Activated T-helper 17 cell treated with anti-CD3 and anti-CD28 coated beads, Interleukin-2, amount 50 U/mL, for 72 hours (primary cell): ENCODE measurements around the gene MAGEA10. TPM values are rescaled to one million over a fixed set of nuclear protein-coding genes. Genes with fewer than 3 reads are reported as not detected.
"Not testable (repeated sequence)": the region's sequence is repeated elsewhere in the genome, so short reads cannot be mapped to it uniquely, and the experiment has no call there.

Experiments used
- ATAC-seq: fragments of 150-1000 bp; cut with Tn5 transposase; replicated peaks from 2 replicates; pipeline ENCODE4 v1.10.0; 2021; ENCODE audit warnings: mild to moderate bottlenecking, moderate library complexity
- H3K27ac Mint-ChIP-seq: one replicate; pipeline ENCODE4 v1.8.0; 2022; ENCODE audit warnings: mixed read lengths
- H3K27me3 Mint-ChIP-seq: one replicate; pipeline ENCODE4 v1.8.0; 2022; ENCODE audit warnings: mixed read lengths
- H3K36me3 Mint-ChIP-seq: one replicate; pipeline ENCODE4 v1.8.0; 2022; ENCODE audit warnings: low read depth, mild to moderate bottlenecking, mixed read lengths
- H3K4me1 Mint-ChIP-seq: one replicate; pipeline ENCODE4 v1.8.0; 2022; ENCODE audit warnings: mixed read lengths
- H3K4me3 Mint-ChIP-seq: one replicate; pipeline ENCODE4 v1.8.0; 2022; ENCODE audit warnings: mild to moderate bottlenecking, mixed read lengths
- H3K9me3 Mint-ChIP-seq: one replicate; pipeline ENCODE4 v1.8.0; 2022; ENCODE audit warnings: mixed read lengths
- total RNA-seq, 2 donors: library from RNA; stranded (reverse); gene quantifications; one replicate each; pipeline ENCODE4 v1.2.3, GENCODE V29; 2022

Gene MAGEA10
- total RNA-seq: not detected

DNA sequence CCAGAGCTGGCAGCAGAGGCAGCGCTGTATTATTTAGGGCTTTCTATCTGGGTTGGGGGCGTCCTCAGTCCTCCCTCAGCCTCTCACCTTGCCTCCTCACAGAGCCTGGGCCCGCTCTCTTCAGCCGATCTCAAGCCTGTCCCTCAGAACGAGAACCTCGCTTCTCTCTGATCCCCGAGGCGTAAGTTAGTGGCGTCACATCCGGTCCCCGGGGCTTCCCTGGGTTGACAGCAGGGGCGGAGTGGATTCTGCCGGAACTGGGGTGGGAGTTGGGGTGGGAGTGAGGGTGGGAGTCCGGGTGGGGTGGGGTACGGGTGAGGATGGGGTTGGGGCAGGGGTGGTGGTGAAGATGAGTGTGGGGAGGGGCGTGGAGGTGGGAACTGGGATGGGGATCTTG, at the start of gene MAGEA10:
Gene MAGEA10 (minus strand): TSS at position 190 of the 397 bp plus-strand sequence. CDS start 2,957 bp downstream, outside the sequence.
- Mint-ChIP-seq H3K27me3 (no peaks in the 10 kb centered on the region), H3K27ac (no peak within 1 kb of the TSS), H3K4me3 (no peak within 1 kb of the TSS), H3K9me3 (no peaks in the 10 kb centered on the region), H3K36me3 (no peaks in the 10 kb centered on the region), H3K4me1 (no peaks in the 10 kb centered on the region)
- ATAC-seq: no peak

- no peak overlapping the region for H3K4me3 Mint-ChIP-seq
- H3K4me1 Mint-ChIP-seq: no peaks in the 10 kb centered on the region
- H3K27me3 Mint-ChIP-seq: no peaks in the 10 kb centered on the region
- no peak for ATAC-seq
- H3K27ac Mint-ChIP-seq: no peak overlapping the region
- H3K9me3 Mint-ChIP-seq: no peaks in the 10 kb centered on the region
- no peaks in the 10 kb centered on the region for H3K36me3 Mint-ChIP-seq
Observed at GRCh38 chrX:152177497-152178269, 39.3 kb upstream of the MAGEA10 start.

DNA sequence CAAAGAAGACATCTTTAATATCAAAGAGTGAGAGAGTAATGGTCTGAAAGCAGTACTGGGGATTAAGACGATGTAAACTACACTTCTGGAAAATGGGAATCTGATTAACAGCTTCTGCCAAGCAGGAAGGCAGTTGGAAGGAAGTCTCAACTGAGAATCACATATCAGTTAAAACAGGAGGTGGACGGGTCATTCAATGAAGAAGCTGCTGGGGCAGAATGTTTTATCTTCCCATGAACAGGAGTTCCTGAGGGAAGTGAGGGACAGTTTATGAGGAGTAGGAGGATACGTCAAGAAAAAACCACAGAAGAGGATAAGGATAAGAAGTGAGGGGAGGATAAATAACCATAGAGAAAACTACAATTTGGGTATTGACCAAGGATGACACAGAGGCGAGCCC, 38.7 kb upstream of the MAGEA10 start:
- ATAC-seq: no peak
- no peaks in the 10 kb centered on the region for H3K27me3 Mint-ChIP-seq
- H3K4me1 Mint-ChIP-seq: no peaks in the 10 kb centered on the region
- no peak overlapping the region for H3K27ac Mint-ChIP-seq
- H3K36me3 Mint-ChIP-seq: no peaks in the 10 kb centered on the region
- no peak overlapping the region for H3K4me3 Mint-ChIP-seq
- no peaks in the 10 kb centered on the region for H3K9me3 Mint-ChIP-seq

DNA sequence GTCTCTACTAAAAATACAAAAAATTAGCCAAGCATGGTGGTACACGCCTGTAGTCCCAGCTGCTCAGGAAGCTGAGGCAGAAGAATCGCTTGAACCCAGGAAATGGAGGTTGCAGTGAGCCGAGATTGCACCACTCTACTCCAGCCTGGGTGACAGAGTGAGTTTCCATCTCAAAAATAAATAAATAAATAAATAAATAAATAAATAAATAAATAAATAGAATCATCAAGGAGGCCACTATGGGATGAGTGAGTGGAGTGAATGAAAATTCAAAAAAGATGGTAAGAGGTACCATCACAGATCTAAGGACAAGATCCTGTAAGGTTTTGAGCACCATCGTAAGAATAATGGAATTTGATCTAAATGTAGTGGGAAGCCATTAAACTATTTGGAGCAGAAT, 37.5 kb upstream of the MAGEA10 start:
- H3K4me3 Mint-ChIP-seq, H3K27ac Mint-ChIP-seq, ATAC-seq, H3K4me1 Mint-ChIP-seq, H3K9me3 Mint-ChIP-seq, H3K27me3 Mint-ChIP-seq, H3K36me3 Mint-ChIP-seq: not testable (repeated sequence)

DNA sequence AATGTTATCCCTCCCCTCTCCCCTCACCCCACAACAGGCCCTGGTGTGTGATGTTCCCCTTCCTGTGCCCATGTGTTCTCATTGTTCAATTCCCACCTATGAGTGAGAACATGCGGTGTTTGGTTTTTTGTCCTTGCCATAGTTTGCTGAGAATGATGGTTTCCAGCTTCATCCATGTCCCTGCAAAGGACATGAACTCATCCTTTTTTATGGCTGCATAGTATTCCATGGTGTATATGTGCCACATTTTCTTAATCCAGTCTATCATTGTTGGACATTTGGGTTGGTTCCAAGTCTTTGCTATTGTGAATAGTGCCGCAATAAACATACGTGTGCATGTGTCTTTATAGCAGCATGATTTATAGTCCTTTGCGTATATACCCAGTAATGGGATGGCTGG, 35.5 kb upstream of the MAGEA10 start:
- not testable (repeated sequence) for H3K36me3 Mint-ChIP-seq, ATAC-seq, H3K4me1 Mint-ChIP-seq, H3K9me3 Mint-ChIP-seq, H3K27me3 Mint-ChIP-seq, H3K4me3 Mint-ChIP-seq, H3K27ac Mint-ChIP-seq

DNA sequence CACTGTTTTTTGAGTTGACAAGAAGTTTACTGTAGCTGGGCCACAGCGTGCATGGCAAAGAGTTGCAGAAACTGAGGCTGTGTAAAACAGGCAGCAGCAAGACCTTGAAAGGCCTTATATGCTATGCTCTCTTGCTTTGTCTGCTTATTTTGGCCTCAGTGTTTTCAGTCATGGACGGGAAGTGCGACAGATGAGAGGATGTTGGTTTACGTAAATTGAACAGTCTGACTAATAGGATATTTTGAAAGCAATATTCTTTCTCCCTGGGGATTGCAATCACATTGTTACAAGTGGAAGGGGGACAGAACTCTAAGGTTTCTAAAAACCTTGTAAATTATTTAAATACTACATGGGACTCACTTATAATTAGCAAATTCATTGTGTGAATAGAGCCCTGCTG, 32.2 kb upstream of the MAGEA10 start:
- no peak for ATAC-seq
- no peak overlapping the region for H3K27ac Mint-ChIP-seq
- H3K4me1 Mint-ChIP-seq: no peaks in the 10 kb centered on the region
- H3K9me3 Mint-ChIP-seq: no peaks in the 10 kb centered on the region
- no peaks in the 10 kb centered on the region for H3K36me3 Mint-ChIP-seq
- no peaks in the 10 kb centered on the region for H3K27me3 Mint-ChIP-seq
- no peak overlapping the region for H3K4me3 Mint-ChIP-seq

DNA sequence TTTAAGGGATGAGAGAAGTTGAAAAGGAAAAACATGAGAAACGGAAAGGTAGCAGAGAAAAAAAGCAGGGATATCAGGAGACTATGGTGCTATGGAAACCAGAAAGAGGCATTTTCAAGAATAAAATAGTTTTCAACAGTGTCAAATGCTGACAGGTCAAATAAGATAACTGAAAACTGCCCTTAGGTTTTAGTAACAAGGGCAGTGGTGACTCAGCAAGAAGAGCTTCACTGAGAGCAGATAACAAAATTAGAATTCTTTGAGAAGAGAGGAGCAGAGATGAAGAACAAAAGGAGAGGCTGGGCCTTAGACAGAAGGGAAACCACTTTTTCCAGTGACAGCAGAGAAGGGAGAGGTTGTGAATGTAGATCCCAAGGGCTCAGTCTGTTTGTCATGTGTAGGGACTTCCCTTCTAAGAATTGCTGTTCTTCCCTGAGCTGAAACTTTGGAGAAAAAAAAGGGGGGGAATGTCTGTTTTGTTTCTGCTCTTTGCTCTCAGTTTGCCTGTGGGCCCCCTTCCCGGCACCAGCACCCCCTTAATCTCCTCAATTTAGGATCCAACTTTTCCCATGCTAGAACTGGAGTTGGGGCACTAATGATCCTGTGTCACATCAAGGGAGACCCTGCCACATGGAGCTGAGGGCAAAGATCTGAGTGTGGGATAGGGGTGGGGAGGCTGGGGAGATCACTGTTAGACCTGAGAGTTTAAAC, 26.8 kb upstream of the MAGEA10 start:
- peaks cover 3% of the 10 kb centered on the region for H3K27me3 Mint-ChIP-seq
- no peak overlapping the region for H3K27ac Mint-ChIP-seq
- no peaks in the 10 kb centered on the region for H3K4me1 Mint-ChIP-seq
- no peaks in the 10 kb centered on the region for H3K9me3 Mint-ChIP-seq
- no peaks in the 10 kb centered on the region for H3K36me3 Mint-ChIP-seq
- ATAC-seq: no peak
- H3K4me3 Mint-ChIP-seq: no peak overlapping the region

DNA sequence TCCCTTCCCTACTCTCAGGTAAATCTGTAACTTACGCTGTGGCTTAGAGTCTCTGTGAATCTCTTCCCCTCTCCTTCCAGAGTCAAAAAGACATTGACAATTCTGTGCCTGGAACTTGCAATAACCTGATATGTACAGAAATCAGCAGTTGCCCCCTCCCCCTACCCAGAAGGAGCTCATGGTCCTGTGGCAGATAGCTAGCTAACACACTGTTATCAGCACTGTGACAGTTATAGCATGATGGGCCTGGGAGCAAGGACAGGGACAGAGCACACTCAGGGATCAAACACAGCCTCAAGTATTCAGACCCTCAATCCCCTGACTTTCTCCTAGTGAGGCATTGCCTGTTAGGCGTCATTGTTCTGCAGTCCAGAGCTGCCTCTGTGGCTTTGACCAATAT, 18.7 kb upstream of the MAGEA10 start:
- Mint-ChIP-seq H3K9me3 (no peaks in the 10 kb centered on the region), H3K36me3 (no peaks in the 10 kb centered on the region), H3K27ac (no peak overlapping the region), H3K4me1 (no peaks in the 10 kb centered on the region), H3K27me3 (no peaks in the 10 kb centered on the region), H3K4me3 (no peak overlapping the region)
- ATAC-seq: no peak

DNA sequence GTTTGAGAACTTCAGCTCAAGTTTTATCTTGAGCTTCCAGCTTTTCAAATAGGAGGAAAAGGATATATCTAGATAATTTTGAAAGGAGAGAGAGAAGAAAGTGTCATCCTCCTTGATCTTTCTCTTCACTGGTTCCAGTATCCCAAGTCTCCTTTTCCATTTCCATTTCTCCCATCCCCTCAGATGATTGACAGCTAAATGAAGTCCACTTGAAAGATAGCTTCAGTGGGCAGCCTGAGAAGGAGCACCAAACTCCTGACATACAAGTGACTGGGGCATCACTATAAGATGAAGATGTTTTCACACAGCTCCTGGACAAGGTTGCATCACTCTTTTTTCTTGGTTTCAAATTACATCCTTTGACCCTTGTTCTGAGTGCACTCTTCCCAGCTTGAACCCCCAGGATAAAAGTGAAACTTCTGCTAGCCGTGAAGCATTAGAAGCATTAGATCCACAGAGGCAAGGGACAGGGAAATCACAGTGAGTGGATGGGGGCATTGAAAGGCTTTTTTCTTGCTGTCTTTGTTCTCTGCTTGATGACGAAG, 17.5 kb upstream of the MAGEA10 start:
- H3K4me3 Mint-ChIP-seq: no peak overlapping the region
- no peak overlapping the region for H3K27ac Mint-ChIP-seq

DNA sequence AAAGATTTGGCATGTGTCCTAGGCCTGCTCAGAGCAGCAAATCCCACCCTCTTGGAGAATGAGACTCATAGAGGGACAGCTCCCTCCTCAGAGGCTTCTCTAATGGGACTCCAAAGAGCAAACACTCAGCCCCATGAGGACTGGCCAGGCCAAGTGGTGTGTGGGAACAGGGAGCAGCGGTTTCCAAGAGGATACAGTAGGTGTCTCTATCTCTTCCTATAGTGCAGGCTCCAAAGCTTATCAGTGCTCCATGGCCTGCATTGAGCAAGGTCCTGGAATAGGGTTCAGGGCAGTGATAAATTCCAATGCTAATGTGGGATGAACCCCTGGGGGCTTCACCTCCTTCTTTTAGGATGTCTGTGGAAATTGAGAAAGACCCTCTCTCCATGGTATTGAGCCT, 15.7 kb upstream of the MAGEA10 start:
- Mint-ChIP-seq H3K4me3 (no peak overlapping the region), H3K36me3 (no peaks in the 10 kb centered on the region), H3K27me3 (no peaks in the 10 kb centered on the region), H3K4me1 (no peaks in the 10 kb centered on the region), H3K27ac (no peak overlapping the region), H3K9me3 (no peaks in the 10 kb centered on the region)
- ATAC-seq: no peak

More for the DNA sequence above, 17.5 kb upstream of the MAGEA10 start:
- no peaks in the 10 kb centered on the region for H3K27me3 Mint-ChIP-seq
- no peaks in the 10 kb centered on the region for H3K4me1 Mint-ChIP-seq
- no peaks in the 10 kb centered on the region for H3K36me3 Mint-ChIP-seq
- ATAC-seq: no peak
- H3K9me3 Mint-ChIP-seq: no peaks in the 10 kb centered on the region

DNA sequence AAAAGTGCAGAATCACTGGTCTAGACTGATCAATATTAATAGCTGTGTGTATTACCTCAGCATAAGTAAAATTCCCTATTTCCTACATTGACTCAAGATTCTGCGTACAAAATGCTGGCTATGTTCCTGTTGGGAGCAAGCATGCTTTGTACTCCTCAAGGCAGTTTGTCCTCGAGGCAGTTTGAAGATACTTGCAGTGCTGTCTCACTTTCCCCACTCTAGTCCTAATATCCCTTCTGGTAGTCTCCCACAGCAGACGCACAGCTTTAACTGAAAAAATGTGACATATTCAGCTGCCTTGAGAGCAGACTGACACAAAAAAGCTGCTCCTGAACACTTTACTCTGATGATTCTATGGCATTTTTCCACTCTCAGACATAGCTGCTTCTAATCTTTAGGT, 12.9 kb upstream of the MAGEA10 start:
- no peak for ATAC-seq
- Mint-ChIP-seq H3K4me1 (no peaks in the 10 kb centered on the region), H3K4me3 (no peak overlapping the region), H3K36me3 (no peaks in the 10 kb centered on the region), H3K9me3 (no peaks in the 10 kb centered on the region), H3K27me3 (no peaks in the 10 kb centered on the region), H3K27ac (no peak overlapping the region)

DNA sequence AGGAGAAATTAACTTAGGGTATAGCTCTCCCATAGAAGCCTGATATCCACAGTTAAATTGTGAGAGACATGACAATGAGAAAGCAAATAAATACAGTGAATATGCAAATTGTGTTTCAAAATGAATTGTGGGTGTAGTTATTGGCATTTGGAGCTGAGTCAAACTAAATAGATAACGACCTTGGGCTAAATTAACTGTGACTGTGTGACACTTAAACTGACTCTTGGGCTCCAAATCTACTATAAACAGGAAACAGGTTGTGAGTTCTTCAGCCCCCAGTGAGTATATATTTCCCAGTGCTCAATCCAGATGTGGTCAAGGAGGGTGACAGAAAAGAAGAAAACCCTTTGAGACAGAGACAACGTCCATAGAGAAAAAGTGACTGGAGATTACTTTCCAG, 11.3 kb upstream of the MAGEA10 start:
- no peak overlapping the region for H3K27ac Mint-ChIP-seq
- H3K27me3 Mint-ChIP-seq: no peaks in the 10 kb centered on the region
- ATAC-seq: no peak
- H3K4me1 Mint-ChIP-seq: no peaks in the 10 kb centered on the region
- H3K9me3 Mint-ChIP-seq: no peaks in the 10 kb centered on the region
- no peaks in the 10 kb centered on the region for H3K36me3 Mint-ChIP-seq
- H3K4me3 Mint-ChIP-seq: no peak overlapping the region

DNA sequence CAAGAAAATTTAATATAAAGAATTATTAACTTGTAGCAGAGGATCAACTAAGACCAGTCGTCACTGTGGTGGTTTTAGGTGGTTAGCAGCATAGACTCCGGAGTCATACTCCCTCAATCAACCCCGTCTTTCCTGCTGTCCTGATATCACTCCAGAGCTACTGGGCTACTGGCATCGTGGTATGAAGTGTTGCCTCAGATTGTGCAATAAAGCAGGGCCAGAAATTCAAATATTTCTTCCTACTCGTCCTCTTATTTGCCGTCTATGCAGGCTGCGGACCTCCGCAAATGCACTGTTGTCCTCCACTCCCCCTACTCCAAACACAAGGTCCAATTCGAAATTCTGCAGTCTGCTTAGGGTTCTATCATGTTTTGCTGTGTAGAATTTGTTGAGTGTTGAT, 1.2 kb upstream of the MAGEA10 start:
- ATAC-seq: no peak
- Mint-ChIP-seq H3K36me3 (no peaks in the 10 kb centered on the region), H3K4me1 (no peaks in the 10 kb centered on the region), H3K27ac (no peak overlapping the region), H3K4me3 (no peak overlapping the region), H3K27me3 (no peaks in the 10 kb centered on the region), H3K9me3 (no peaks in the 10 kb centered on the region)

DNA sequence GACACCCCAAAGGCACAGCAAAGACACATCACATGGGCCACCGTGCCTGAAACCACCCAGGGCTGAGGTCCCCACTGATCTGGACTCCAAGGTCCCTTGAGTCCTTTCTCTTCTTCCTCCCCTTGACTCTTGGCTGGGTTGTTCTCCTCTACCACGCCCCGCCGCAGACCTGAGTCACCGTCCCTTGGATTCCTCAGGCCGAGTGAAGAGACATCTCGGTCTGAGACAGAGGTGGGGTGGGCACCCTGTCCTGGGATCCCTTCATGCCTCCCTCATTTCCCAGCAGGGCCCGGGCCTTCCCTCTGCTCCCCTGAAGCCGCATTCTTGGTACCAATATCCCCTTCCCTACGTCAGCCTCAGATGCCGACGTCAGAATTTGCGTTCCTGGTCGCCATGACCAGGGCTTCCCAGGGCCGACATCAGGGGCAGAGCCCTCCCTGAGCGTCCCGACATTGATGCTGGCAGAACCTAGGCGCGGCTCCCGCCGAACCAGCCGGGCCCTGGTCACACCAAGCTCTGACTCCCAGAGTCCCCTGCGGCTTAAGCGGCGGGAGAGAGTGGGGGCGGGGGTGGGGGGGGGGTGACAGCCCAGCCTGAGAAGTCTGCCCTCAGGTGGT, 498 bp downstream of the MAGEA10 start:
- Mint-ChIP-seq H3K4me3 (no peak overlapping the region), H3K9me3 (no peaks in the 10 kb centered on the region), H3K27me3 (no peaks in the 10 kb centered on the region), H3K4me1 (no peaks in the 10 kb centered on the region), H3K36me3 (no peaks in the 10 kb centered on the region), H3K27ac (no peak overlapping the region)
- no peak for ATAC-seq

DNA sequence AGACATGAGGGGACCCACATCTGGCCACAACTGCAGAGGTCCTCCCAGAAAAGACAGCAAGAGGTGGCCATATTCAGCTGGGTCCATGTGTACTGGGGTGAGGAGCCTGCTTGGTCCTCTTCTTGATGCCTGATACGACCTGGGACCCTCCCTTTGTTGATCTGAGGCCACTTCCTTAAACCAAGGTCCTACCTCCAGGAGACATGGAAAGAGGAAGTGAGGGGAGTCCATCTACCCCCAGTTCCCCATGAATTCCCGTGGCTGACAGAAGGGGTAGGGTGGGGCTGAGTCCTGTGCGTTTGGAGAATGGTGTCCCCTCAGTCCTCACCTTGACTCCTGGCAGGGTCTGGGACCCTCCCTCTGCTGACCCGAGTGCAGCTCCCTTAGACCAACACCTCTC, 2.1 kb downstream of the MAGEA10 start:
- Mint-ChIP-seq H3K9me3 (no peaks in the 10 kb centered on the region), H3K36me3 (no peaks in the 10 kb centered on the region), H3K4me3 (no peak overlapping the region), H3K4me1 (no peaks in the 10 kb centered on the region), H3K27ac (no peak overlapping the region), H3K27me3 (no peaks in the 10 kb centered on the region)
- ATAC-seq: no peak
